ENCODE data around the gene VPS33A.

VPS33A gene

DNA sequence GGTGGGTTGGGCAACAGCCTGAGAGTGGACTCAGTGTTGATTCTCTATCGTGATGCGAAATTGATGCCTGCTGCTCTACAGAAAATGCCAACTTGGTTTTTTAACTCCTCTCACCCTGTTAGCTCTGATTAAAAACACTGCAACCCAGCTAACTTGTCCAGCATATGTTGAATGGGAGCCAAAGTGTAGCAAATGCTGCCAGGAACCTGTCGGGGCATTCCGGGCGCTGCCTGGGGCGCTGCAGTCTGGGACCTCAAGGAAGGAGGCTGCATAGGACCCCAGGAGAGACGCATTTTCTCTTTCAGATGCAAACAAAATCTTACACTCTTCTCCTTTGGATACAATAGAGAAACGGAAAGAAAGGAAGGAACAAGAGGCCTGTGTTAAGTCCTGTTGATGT is 58.9 kb downstream of the VPS33A start:
- H2AFZ ChIP-seq (ENCODE audit: low read length), result no peak overlapping the region
- no peaks in the 10 kb centered on the region for H3K36me3 ChIP-seq (replicated peaks; ENCODE audit: insufficient read depth, low read length)
- no peak for DNase-seq
- H3K27me3 ChIP-seq (replicated peaks; ENCODE audit: insufficient read depth, low read length), result no peaks in the 10 kb centered on the region
- no peaks in the 10 kb centered on the region for H3K9me2 ChIP-seq (replicated peaks; ENCODE audit: insufficient read depth, low read length)
- TF ChIP-seq, protein P1, sequence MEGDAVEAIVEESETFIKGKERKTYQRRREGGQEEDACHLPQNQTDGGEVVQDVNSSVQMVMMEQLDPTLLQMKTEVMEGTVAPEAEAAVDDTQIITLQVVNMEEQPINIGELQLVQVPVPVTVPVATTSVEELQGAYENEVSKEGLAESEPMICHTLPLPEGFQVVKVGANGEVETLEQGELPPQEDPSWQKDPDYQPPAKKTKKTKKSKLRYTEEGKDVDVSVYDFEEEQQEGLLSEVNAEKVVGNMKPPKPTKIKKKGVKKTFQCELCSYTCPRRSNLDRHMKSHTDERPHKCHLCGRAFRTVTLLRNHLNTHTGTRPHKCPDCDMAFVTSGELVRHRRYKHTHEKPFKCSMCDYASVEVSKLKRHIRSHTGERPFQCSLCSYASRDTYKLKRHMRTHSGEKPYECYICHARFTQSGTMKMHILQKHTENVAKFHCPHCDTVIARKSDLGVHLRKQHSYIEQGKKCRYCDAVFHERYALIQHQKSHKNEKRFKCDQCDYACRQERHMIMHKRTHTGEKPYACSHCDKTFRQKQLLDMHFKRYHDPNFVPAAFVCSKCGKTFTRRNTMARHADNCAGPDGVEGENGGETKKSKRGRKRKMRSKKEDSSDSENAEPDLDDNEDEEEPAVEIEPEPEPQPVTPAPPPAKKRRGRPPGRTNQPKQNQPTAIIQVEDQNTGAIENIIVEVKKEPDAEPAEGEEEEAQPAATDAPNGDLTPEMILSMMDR (IDR thresholded peaks at IDR 0.05; ENCODE audit: low read length), result no peak
- TF ChIP-seq EZH2phosphoT487 (IDR thresholded peaks at IDR 0.05; ENCODE audit: low read length), result no peak
- no peak for TF ChIP-seq EZH2 (optimal IDR thresholded peaks at IDR 0.05; ENCODE audit: low read depth, low read length)
- H3K4me3 ChIP-seq (ENCODE audit: low read length), result no peak overlapping the region
- no peaks in the 10 kb centered on the region for H4K20me1 ChIP-seq (ENCODE audit: insufficient read depth, low read length)
- H3K79me2 ChIP-seq (ENCODE audit: low read length), result no peaks in the 10 kb centered on the region
- no peak overlapping the region for H3K27ac ChIP-seq (ENCODE audit: low read length)
- H3K9ac ChIP-seq (ENCODE audit: low read length), result no peak overlapping the region
- H3K4me2 ChIP-seq (ENCODE audit: low read depth, low read length), result no peak overlapping the region
- H3K4me1 ChIP-seq (ENCODE audit: low read length), result no peaks in the 10 kb centered on the region
- H3K9me3 ChIP-seq (replicated peaks; ENCODE audit: insufficient read depth, low read length), result no peaks in the 10 kb centered on the region
- H3F3A ChIP-seq (ENCODE audit: insufficient read depth, low read length), result no peaks in the 10 kb centered on the region

DNA sequence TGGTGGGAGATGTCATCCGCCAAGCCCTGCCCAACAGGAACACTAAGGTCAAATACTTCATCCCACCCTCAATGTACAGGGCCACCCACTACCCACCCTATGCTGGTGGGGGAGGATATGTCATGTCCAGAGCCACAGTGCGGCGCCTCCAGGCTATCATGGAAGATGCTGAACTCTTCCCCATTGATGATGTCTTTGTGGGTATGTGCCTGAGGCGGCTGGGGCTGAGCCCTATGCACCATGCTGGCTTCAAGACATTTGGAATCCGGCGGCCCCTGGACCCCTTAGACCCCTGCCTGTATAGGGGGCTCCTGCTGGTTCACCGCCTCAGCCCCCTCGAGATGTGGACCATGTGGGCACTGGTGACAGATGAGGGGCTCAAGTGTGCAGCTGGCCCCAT is 59.3 kb downstream of the VPS33A start:
- Histone ChIP-seq H2AFZ (ENCODE audit: low read length) (no peak overlapping the region), H3K4me3 (ENCODE audit: low read length) (no peak overlapping the region), H3K79me2 (ENCODE audit: low read length) (no peaks in the 10 kb centered on the region), H3K27me3 (replicated peaks; ENCODE audit: insufficient read depth, low read length) (no peaks in the 10 kb centered on the region), H3K9me2 (replicated peaks; ENCODE audit: insufficient read depth, low read length) (no peaks in the 10 kb centered on the region), H3K4me2 (ENCODE audit: low read depth, low read length) (no peak overlapping the region), H4K20me1 (ENCODE audit: insufficient read depth, low read length) (no peaks in the 10 kb centered on the region), H3K4me1 (ENCODE audit: low read length) (no peaks in the 10 kb centered on the region), H3F3A (ENCODE audit: insufficient read depth, low read length) (no peaks in the 10 kb centered on the region), H3K36me3 (replicated peaks; ENCODE audit: insufficient read depth, low read length) (no peaks in the 10 kb centered on the region), H3K9me3 (replicated peaks; ENCODE audit: insufficient read depth, low read length) (no peaks in the 10 kb centered on the region), H3K9ac (ENCODE audit: low read length) (no peak overlapping the region), H3K27ac (ENCODE audit: low read length) (no peak overlapping the region)
- DNase-seq, result no peak
- TF ChIP-seq, protein P1 (IDR thresholded peaks at IDR 0.05; ENCODE audit: low read length), result no peak
- TF ChIP-seq EZH2phosphoT487 (IDR thresholded peaks at IDR 0.05; ENCODE audit: low read length) (no peak), EZH2 (optimal IDR thresholded peaks at IDR 0.05; ENCODE audit: low read depth, low read length) (no peak)

DNA sequence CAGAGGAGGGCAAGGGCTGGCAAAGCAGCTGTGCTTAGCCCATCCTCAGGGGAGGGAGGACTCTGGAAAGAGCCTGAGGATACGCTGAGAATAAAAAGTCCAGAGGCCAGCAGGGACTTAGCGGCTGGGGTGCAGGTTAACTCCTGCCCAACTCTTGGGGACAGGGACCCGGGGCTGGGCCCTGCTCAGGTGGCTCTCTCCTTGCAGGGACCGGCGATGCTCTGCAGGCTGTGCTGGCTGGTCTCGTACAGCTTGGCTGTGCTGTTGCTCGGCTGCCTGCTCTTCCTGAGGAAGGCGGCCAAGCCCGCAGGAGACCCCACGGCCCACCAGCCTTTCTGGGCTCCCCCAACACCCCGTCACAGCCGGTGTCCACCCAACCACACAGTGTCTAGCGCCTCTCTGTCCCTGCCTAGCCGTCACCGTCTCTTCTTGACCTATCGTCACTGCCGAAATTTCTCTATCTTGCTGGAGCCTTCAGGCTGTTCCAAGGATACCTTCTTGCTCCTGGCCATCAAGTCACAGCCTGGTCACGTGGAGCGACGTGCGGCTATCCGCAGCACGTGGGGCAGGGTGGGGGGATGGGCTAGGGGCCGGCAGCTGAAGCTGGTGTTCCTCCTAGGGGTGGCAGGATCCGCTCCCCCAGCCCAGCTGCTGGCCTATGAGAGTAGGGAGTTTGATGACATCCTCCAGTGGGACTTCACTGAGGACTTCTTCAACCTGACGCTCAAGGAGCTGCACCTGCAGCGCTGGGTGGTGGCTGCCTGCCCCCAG is 60.0 kb downstream of the VPS33A start:
- H3K27ac ChIP-seq (ENCODE audit: low read length), result no peak overlapping the region
- H3K9ac ChIP-seq (ENCODE audit: low read length), result no peak overlapping the region
- H3F3A ChIP-seq (ENCODE audit: insufficient read depth, low read length), result no peaks in the 10 kb centered on the region
- no peaks in the 10 kb centered on the region for H3K36me3 ChIP-seq (replicated peaks; ENCODE audit: insufficient read depth, low read length)
- no peaks in the 10 kb centered on the region for H3K9me2 ChIP-seq (replicated peaks; ENCODE audit: insufficient read depth, low read length)
- no peaks in the 10 kb centered on the region for H3K27me3 ChIP-seq (replicated peaks; ENCODE audit: insufficient read depth, low read length)
- no peaks in the 10 kb centered on the region for H3K79me2 ChIP-seq (ENCODE audit: low read length)
- no peaks in the 10 kb centered on the region for H3K9me3 ChIP-seq (replicated peaks; ENCODE audit: insufficient read depth, low read length)
- no peak overlapping the region for H3K4me3 ChIP-seq (ENCODE audit: low read length)
- no peak overlapping the region for H2AFZ ChIP-seq (ENCODE audit: low read length)
- no peak for TF ChIP-seq EZH2 (optimal IDR thresholded peaks at IDR 0.05; ENCODE audit: low read depth, low read length)
- TF ChIP-seq EZH2phosphoT487 (IDR thresholded peaks at IDR 0.05; ENCODE audit: low read length), result no peak
- TF ChIP-seq, protein P1 (IDR thresholded peaks at IDR 0.05; ENCODE audit: low read length), result no peak
- no peaks in the 10 kb centered on the region for H4K20me1 ChIP-seq (ENCODE audit: insufficient read depth, low read length)
- H3K4me1 ChIP-seq (ENCODE audit: low read length), result no peaks in the 10 kb centered on the region
- H3K4me2 ChIP-seq (ENCODE audit: low read depth, low read length), result no peak overlapping the region
- DNase-seq, result no peak
